ENCODE results near the gene FBXW12. TPM values are rescaled to one million over a fixed set of nuclear protein-coding genes. Genes with fewer than 3 reads are reported as not detected.
"Not testable (repeated sequence)": the region's sequence is repeated elsewhere in the genome, so short reads cannot be mapped to it uniquely, and the experiment has no call there.

Gene FBXW12, protein sequence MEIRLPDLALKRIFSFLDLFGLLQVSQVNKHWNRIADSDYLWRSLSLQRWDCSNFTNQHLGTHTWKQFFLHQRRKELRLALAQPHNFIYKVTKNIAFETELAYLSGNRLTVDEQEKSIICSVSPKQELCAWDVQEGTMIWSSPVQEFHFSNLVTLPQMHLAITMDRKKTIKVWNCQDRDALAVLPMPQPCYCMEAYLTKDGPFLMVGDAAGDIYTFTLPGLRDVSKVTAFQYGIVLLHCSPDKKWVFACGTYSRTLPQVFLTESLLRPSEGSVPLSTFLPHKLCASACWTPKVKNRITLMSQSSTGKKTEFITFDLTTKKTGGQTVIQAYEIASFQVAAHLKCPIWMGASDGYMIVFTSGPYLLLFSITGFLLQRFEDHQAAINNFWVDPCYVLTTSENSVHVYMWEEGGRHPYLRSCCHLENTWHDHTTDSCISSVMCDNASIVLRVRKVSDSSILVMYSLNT
- not detected in 2 replicates for polyA plus RNA-seq (2011; rRNA removed)
- 0.17 TPM in 1 of 2 replicates, not detected in the other for polyA minus RNA-seq (2011; rRNA and poly(A)+ RNA removed)

DNA sequence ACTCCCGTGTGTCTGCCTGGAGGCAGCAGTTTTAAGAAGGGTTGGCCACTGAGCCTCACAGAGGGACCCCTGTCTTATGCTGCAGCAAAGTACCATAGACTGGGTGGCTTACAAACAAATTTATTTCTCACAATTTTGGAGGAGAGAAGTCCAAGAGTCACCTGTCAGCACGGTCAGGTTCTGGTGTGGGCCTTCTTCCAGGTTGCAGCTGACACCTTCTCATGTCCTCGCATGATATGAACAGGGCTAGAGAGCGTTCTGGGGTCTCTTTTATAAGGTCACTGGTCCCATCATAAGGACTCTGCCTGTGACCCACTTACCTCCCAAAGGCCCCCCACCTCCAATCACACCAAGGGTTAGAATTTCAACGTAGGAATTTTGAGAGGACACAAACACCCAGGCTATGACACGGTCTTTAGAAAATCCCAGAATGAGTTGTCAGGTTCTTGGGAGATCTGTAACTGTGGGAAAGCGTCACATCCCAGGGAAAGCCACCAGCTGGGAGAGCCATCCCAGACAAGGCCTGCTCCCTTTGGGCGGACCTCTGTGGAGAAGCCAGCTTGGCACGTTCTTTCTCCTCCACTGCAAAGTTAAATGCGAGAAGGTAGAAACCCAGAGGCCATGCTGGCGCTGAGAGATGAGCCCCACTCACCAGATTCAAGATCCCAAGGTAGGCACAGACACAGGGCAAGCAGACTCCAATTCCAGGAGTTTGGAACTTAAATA lies at the start of gene FBXW12:
FBXW12 (plus strand) TSS at position 569 of the 726 bp plus-strand sequence. CDS start 549 bp downstream, outside the sequence.
- Histone ChIP-seq H3K9me3 (ENCODE audit: control insufficient read depth, insufficient read depth, low read length) (no peaks in the 10 kb centered on the region), H3K4me3 (ENCODE audit: low read depth, low read length) (no peak within 1 kb of the TSS), H3K27me3 (ENCODE audit: control insufficient read depth, insufficient read depth, low read length) (peaks cover 18% of the 10 kb centered on the region), H3K27ac (ENCODE audit: low read depth, low read length) (no peak within 1 kb of the TSS)
- CTCF ChIA-PET, result interaction anchor here (1.2 kb wide), 1 partner anchor 64 kb away, joined by 3 read pairs; no protein-coding TSS in a partner anchor
- TF ChIP-seq, protein P1, sequence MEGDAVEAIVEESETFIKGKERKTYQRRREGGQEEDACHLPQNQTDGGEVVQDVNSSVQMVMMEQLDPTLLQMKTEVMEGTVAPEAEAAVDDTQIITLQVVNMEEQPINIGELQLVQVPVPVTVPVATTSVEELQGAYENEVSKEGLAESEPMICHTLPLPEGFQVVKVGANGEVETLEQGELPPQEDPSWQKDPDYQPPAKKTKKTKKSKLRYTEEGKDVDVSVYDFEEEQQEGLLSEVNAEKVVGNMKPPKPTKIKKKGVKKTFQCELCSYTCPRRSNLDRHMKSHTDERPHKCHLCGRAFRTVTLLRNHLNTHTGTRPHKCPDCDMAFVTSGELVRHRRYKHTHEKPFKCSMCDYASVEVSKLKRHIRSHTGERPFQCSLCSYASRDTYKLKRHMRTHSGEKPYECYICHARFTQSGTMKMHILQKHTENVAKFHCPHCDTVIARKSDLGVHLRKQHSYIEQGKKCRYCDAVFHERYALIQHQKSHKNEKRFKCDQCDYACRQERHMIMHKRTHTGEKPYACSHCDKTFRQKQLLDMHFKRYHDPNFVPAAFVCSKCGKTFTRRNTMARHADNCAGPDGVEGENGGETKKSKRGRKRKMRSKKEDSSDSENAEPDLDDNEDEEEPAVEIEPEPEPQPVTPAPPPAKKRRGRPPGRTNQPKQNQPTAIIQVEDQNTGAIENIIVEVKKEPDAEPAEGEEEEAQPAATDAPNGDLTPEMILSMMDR (IDR thresholded peaks at IDR 0.05; ENCODE audit: low read depth, low read length), result no peak
- POLR2A ChIA-PET, result no interaction called here
- no peak for DNase-seq (ENCODE audit: low read depth, low spot score)

DNA sequence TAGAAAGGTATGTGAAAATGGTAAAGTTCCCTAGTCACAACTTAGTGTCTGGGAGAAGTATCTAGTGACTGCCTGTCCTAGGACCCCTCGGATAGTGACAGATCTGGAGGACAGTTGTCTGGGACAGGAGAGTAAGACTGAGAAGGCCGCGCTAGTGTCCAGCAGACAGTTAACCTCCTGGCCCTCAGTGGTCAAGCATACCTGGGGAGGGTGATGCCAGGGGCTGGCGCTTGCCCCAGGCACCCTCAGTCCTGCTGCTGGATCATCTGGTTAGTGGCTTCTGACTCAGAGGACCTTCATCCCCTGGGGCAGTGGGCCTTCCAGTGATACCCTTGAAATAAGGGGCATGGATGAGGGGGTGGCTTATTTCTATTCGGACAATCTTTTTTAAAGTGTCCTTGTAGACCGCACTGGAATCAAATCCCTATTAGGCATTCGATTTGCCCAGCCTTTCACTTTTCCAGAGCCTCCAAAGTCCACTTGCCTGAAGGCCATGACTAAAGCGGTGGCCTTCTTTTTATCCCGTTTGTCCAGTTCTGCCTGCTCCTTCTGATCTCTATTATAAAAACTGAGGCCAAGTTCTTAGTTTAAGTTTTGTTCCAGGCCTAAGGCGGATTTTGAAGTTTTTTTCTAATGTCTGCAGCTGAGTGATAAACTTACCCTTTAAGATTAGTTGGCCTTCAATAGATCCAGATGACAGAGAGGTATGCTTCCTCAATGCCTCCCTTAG lies 40.1 kb upstream of the FBXW12 start:
- CTCF ChIA-PET, result not testable (repeated sequence)

DNA sequence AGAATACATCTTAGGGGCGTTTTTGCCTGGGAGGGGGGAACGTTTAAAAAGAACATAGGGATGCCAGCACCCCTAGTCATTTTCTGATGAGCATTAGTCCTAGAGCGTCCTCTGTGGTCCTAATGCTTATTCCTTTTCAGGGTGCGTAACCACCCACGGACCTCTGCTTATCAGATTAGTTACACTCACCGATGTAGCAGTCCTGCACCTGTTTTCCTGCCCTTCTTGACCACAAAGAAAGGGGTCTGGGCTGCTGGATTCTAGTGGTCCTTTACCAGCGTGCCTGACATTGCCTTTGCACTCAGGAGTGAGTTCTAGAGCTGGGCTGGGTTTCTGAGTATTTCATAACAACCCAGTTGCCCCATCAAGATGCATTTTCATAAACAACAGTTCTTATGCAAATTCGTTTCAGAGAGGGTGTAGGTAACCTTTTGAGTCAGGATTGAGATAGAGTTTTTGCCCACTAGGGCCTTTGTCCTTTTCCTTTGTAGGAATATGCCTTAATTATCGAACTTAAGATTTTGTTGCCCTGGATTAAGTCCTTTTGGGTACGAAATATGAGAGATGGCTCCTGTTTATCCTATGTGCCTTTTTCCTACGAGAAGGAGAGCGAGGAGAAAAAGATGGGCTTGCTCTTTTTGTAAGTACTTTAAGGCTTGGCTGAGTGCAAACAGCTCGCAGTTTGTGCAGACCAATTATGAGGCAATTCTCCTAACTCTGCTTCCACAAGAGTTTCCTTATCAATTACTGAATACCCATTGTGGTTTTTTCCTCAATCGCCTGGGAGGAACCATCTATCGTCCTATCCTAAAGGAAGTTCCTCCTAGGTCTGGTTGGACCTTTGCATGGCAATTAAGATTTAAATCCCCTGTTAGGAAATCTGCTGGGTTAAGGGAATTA lies 38.4 kb upstream of the FBXW12 start, which contains the start of gene SPINK8:
SPINK8 (minus strand) TSS at position 316 of the 900 bp plus-strand sequence. CDS start 5,320 bp downstream, outside the sequence.
- H3K27me3 ChIP-seq (ENCODE audit: control insufficient read depth, insufficient read depth, low read length), result peaks cover 22% of the 10 kb centered on the region
- H3K27ac ChIP-seq (ENCODE audit: low read depth, low read length); H3K9me3 ChIP-seq (ENCODE audit: control insufficient read depth, insufficient read depth, low read length); H3K4me3 ChIP-seq (ENCODE audit: low read depth, low read length); DNase-seq (ENCODE audit: low read depth, low spot score); CTCF ChIA-PET; POLR2A ChIA-PET: not testable (repeated sequence)

More for the DNA sequence above, 40.1 kb upstream of the FBXW12 start:
- DNase-seq (ENCODE audit: low read depth, low spot score); H3K4me3 ChIP-seq (ENCODE audit: low read depth, low read length); POLR2A ChIA-PET; H3K27ac ChIP-seq (ENCODE audit: low read depth, low read length); H3K9me3 ChIP-seq (ENCODE audit: control insufficient read depth, insufficient read depth, low read length): not testable (repeated sequence)
- H3K27me3 ChIP-seq (ENCODE audit: control insufficient read depth, insufficient read depth, low read length), result peaks cover 24% of the 10 kb centered on the region

DNA sequence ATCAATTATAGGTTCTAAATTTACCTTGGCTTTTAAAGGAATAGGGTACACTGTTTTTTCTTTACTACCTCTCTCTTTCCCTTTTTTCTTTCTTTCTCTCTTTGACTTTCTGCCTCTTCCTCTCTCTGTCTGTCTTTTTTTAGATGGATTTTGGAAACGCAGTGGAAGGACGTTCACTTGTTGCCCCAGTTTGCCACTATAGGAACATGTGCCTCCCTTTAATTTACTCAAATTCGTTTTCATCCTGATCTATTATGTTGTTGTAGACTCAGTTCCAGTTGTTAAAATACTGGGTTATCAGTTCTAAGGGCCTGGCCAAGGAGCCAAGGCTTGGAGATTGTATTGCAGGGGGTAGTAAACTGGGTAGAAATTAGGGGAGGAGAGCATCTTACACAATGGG lies 37.4 kb upstream of the FBXW12 start:
- peaks cover 21% of the 10 kb centered on the region for H3K27me3 ChIP-seq (ENCODE audit: control insufficient read depth, insufficient read depth, low read length)
- CTCF ChIA-PET, result no interaction called here
- H3K4me3 ChIP-seq (ENCODE audit: low read depth, low read length), result no peak overlapping the region
- no peak for DNase-seq (ENCODE audit: low read depth, low spot score)
- H3K27ac ChIP-seq (ENCODE audit: low read depth, low read length), result no peak overlapping the region
- POLR2A ChIA-PET, result no interaction called here
- TF ChIP-seq, protein P1 (IDR thresholded peaks at IDR 0.05; ENCODE audit: low read depth, low read length), result no peak
- no peaks in the 10 kb centered on the region for H3K9me3 ChIP-seq (ENCODE audit: control insufficient read depth, insufficient read depth, low read length)

DNA sequence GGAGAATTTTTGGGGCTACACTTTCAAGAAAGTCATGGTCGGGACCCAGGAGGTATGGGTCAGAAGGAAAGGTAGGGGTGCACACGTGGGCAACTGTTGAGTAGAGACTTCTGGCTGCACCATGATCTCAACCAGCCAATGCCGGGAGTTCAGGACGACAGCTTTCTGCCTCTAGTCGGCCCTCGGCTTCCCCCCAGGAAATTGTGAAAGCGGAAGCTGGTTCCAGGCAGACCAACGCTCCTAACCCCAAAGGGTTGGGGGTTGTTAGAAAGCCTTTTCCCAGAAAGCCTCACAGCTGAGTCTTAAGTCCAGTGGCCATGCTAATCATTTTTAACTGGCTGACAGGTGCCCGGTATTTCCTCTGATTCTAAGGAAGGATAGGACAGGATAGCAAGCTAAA lies 36.7 kb upstream of the FBXW12 start:
- H3K27ac ChIP-seq (ENCODE audit: low read depth, low read length); DNase-seq (ENCODE audit: low read depth, low spot score); H3K9me3 ChIP-seq (ENCODE audit: control insufficient read depth, insufficient read depth, low read length); CTCF ChIA-PET; H3K4me3 ChIP-seq (ENCODE audit: low read depth, low read length); POLR2A ChIA-PET: not testable (repeated sequence)
- peaks cover 17% of the 10 kb centered on the region for H3K27me3 ChIP-seq (ENCODE audit: control insufficient read depth, insufficient read depth, low read length)

DNA sequence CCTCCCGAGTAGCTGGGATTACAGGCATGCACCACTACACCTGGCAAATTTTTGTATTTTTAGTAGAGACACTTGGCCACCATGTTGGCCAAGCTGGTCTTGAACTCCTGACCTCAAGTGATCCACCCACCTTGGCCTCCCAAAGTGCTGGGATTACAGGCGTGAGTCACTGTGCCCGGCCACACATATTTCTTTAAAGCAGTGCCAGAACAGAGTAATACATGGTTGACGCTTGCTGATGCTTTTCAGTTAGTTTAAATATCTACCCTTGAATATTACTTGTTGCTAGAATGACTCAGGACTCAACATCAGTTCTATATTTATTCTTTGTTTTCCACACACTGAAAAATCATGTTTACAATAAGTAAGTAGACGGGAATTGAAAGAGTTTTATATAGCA lies 34.5 kb upstream of the FBXW12 start:
- H3K4me3 ChIP-seq (ENCODE audit: low read depth, low read length); POLR2A ChIA-PET; H3K9me3 ChIP-seq (ENCODE audit: control insufficient read depth, insufficient read depth, low read length); DNase-seq (ENCODE audit: low read depth, low spot score); CTCF ChIA-PET; H3K27ac ChIP-seq (ENCODE audit: low read depth, low read length): not testable (repeated sequence)
- peaks cover 12% of the 10 kb centered on the region for H3K27me3 ChIP-seq (ENCODE audit: control insufficient read depth, insufficient read depth, low read length)

Measured in AG04450 (cell line).